Measurements from ENCODE around the gene RANBP3L. TPM values are rescaled to one million over a fixed set of nuclear protein-coding genes. Genes with fewer than 3 reads are reported as not detected.

The RANBP3L gene
- total and polyA plus RNA-seq, 9 of the 15 experiments (the other 6 are each of a cell fraction or from before 2014, with no cell fraction given), result 0.01 to 0.06 TPM; not detected in 7

DNA sequence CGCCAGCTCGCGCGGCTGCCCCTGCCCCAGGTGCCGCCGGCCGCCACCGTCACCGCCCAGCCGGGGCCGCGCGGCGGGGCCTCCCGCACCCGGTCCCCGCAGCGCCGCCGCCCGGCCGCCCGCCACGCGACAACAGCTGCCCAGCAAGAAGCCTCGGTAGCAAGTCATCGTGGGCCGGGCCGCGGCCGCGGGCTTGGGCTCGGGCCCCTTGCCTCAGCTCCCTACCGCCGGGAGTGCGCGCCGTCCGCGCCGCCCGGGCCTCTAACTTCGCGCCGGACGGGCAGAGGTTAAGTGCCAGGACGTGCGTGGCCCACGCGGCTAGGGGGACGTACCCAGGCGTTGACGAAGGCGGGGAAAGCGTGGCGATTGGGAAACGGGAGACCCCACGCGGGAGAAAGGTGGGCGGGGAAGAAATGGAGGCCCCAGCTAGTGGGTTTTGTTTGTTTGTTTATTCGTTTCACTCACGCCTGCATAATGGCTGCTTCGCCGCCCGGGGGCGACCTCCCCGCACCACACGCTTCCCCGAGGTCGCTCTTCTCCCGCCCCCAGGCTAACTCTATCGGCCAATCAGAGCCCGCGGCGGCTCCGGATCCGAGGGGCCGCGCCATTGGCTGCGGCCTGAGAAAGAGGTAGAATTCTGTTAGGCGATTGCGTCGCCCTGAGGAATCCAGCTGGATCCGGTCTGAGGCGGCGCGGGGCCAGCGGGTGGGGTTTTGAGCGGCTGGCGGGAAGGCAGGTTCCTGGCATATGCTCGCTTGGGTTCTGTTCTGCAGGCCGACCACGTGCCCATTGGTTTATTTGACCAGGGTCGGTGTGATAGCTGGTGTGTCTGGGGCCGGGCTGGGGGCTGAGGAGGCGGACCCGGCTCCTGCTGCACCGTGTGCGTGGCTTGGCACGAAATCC is 59.8 kb downstream of the RANBP3L start, which contains the start of gene NADK2 (continued):
- TF ChIP-seq, protein P1, sequence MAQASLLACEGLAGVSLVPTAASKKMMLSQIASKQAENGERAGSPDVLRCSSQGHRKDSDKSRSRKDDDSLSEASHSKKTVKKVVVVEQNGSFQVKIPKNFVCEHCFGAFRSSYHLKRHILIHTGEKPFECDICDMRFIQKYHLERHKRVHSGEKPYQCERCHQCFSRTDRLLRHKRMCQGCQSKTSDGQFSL (CRISPR knock-in tag; IDR thresholded peaks at IDR 0.05), result peak; percentile 85; the same call in 1 of the 2 replicates
- TF ChIP-seq, protein P1 (tag; IDR thresholded peaks at IDR 0.05), result peak in 1 of 2 experiments; percentile 81; a peak in 2 of 4 replicates
- peak; percentile 35 for TF ChIP-seq DPF2 (IDR thresholded peaks at IDR 0.05)
- TF ChIP-seq HIVEP1 (CRISPR knock-in tag; IDR thresholded peaks at IDR 0.05), result peak; percentile 38; the same call in 1 of the 2 replicates
- peak; percentile 41 for TF ChIP-seq TAF1 (IDR thresholded peaks at IDR 0.05; ENCODE audit: control insufficient read depth, extremely low read depth, insufficient read depth, low read length, severe bottlenecking)
- peak; percentile 71; the same call in 1 of the 2 replicates for TF ChIP-seq ZNF224 (CRISPR knock-in tag; IDR thresholded peaks at IDR 0.05)
- no peak for TF ChIP-seq ZNF696 (CRISPR knock-in tag; conservative IDR thresholded peaks at IDR 0.05)
- 0 out of 2 replicates have a peak, but pooled peaks have one; percentile 44 for TF ChIP-seq HSF4 (CRISPR knock-in tag; IDR thresholded peaks at IDR 0.05; ENCODE audit: borderline replicate concordance)
- peak; percentile 82 for TF ChIP-seq ZBTB5 (IDR thresholded peaks at IDR 0.05)
- 0 out of 2 replicates have a peak, but pooled peaks have one; percentile 40 for TF ChIP-seq PYGO2 (tag; IDR thresholded peaks at IDR 0.05)
- TF ChIP-seq HMGXB4 (CRISPR knock-in tag; IDR thresholded peaks at IDR 0.05), result peak; percentile 90
- peak; percentile 79; the same call in 1 of the 2 replicates for TF ChIP-seq ZC3H4 (CRISPR knock-in tag; IDR thresholded peaks at IDR 0.05; ENCODE audit: borderline replicate concordance)
- TF ChIP-seq, protein P2, sequence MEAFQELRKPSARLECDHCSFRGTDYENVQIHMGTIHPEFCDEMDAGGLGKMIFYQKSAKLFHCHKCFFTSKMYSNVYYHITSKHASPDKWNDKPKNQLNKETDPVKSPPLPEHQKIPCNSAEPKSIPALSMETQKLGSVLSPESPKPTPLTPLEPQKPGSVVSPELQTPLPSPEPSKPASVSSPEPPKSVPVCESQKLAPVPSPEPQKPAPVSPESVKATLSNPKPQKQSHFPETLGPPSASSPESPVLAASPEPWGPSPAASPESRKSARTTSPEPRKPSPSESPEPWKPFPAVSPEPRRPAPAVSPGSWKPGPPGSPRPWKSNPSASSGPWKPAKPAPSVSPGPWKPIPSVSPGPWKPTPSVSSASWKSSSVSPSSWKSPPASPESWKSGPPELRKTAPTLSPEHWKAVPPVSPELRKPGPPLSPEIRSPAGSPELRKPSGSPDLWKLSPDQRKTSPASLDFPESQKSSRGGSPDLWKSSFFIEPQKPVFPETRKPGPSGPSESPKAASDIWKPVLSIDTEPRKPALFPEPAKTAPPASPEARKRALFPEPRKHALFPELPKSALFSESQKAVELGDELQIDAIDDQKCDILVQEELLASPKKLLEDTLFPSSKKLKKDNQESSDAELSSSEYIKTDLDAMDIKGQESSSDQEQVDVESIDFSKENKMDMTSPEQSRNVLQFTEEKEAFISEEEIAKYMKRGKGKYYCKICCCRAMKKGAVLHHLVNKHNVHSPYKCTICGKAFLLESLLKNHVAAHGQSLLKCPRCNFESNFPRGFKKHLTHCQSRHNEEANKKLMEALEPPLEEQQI (IDR thresholded peaks at IDR 0.05), result peak; percentile 95
- peak; percentile 61; the same call in 1 of the 2 replicates for TF ChIP-seq ZNF707 (CRISPR knock-in tag; conservative IDR thresholded peaks at IDR 0.05)
- TF ChIP-seq, protein P3, sequence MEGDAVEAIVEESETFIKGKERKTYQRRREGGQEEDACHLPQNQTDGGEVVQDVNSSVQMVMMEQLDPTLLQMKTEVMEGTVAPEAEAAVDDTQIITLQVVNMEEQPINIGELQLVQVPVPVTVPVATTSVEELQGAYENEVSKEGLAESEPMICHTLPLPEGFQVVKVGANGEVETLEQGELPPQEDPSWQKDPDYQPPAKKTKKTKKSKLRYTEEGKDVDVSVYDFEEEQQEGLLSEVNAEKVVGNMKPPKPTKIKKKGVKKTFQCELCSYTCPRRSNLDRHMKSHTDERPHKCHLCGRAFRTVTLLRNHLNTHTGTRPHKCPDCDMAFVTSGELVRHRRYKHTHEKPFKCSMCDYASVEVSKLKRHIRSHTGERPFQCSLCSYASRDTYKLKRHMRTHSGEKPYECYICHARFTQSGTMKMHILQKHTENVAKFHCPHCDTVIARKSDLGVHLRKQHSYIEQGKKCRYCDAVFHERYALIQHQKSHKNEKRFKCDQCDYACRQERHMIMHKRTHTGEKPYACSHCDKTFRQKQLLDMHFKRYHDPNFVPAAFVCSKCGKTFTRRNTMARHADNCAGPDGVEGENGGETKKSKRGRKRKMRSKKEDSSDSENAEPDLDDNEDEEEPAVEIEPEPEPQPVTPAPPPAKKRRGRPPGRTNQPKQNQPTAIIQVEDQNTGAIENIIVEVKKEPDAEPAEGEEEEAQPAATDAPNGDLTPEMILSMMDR (IDR thresholded peaks at IDR 0.05 in 2 of 3, conservative IDR thresholded peaks at IDR 0.05 in 1 of 3; ENCODE audit: insufficient read depth in 2 of 3, low read depth in 1 of 3, low read length in 3 of 3), result peak; percentile 80 to 90 (median 87)
- TF ChIP-seq NFE2 (IDR thresholded peaks at IDR 0.05; ENCODE audit: low read depth), result peak; percentile 45; the same call in 1 of the 2 replicates

Data from K562 (cell line).